ENCODE data around the gene PRPF19.

DNA sequence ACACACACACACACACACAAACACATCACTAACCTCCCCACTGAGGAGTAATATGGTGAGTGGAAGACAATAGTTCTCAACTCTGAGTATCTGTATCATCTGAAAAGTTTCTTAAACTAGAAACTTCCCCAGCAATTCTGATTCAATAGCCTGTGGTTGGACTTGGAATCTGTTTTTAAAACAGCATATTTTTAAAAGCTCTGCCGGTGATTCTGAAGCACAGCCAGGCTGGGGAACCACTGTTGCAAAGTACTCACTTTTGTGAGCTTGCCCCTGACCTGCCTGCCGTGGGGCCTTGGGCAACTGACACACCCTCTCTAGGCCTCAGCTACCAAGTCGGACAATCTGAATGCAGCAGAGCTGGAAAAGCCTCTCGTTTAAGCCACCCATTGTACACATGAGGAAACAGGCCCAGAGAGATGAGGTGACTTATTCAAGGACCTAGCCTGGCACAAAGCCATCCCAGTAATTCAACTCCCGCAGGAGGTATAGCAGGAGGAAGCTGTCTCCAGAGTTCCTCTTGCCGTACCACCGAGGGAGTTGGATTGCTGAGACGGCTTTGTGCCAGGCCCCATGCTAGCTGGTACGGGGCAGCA, 36.7 kb upstream of the PRPF19 start:
- TF ChIP-seq EZH2 (IDR thresholded peaks at IDR 0.05; ENCODE audit: borderline replicate concordance, low read depth, low read length, severe bottlenecking): no peak
- TF ChIP-seq, protein P1, sequence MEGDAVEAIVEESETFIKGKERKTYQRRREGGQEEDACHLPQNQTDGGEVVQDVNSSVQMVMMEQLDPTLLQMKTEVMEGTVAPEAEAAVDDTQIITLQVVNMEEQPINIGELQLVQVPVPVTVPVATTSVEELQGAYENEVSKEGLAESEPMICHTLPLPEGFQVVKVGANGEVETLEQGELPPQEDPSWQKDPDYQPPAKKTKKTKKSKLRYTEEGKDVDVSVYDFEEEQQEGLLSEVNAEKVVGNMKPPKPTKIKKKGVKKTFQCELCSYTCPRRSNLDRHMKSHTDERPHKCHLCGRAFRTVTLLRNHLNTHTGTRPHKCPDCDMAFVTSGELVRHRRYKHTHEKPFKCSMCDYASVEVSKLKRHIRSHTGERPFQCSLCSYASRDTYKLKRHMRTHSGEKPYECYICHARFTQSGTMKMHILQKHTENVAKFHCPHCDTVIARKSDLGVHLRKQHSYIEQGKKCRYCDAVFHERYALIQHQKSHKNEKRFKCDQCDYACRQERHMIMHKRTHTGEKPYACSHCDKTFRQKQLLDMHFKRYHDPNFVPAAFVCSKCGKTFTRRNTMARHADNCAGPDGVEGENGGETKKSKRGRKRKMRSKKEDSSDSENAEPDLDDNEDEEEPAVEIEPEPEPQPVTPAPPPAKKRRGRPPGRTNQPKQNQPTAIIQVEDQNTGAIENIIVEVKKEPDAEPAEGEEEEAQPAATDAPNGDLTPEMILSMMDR (IDR thresholded peaks at IDR 0.05; ENCODE audit: borderline replicate concordance, extremely low read depth, low read length, poor library complexity, severe bottlenecking): no peak

All from DND-41 (cell line).